PC-3 (cell line): ENCODE measurements around the gene IFT43.

Source experiments
- CTCF ChIP-seq: fragments of 300-600 bp; sonication (generic); conservative IDR thresholded peaks from 2 replicates; pipeline ENCODE4 v1.5.1; 2017; ENCODE audit warnings: antibody characterized with exemption, low read depth, mild to moderate bottlenecking, low read length
- EZH2 ChIP-seq: fragments of 300-600 bp; sonication (generic); IDR thresholded peaks from one replicate; pipeline ENCODE4 v1.6.1; 2017; ENCODE audit warnings: antibody characterized with exemption, mild to moderate bottlenecking, low read length; ENCODE audit not compliant: unreplicated experiment
- EZH2phosphoT487 ChIP-seq: fragments of 300-600 bp; sonication (generic); IDR thresholded peaks from 2 replicates; pipeline ENCODE4 v1.6.1; 2018; ENCODE audit warnings: mild to moderate bottlenecking, antibody characterized with exemption, low read length, borderline replicate concordance

- TF ChIP-seq EZH2, result no peak
- no peak for TF ChIP-seq CTCF
- no peak for TF ChIP-seq EZH2phosphoT487
Observed at GRCh38 chr14:76129851-76130576, 144.5 kb downstream of the IFT43 start.
